AG09319 (cell line): ENCODE measurements around the gene DDIT3.
"Not testable (repeated sequence)": the region's sequence is repeated elsewhere in the genome, so short reads cannot be mapped to it uniquely, and the experiment has no call there.

Experiments
- DNase-seq: peaks from one replicate; pipeline ENCODE4 v3.0.0-alpha.2; 2010; ENCODE audit warnings: low read depth; ENCODE audit errors: extremely low read depth
- CTCF ChIP-seq: IDR thresholded peaks from 2 replicates; pipeline ENCODE4 v1.5.1; 2011; ENCODE audit warnings: low read depth, mild to moderate bottlenecking, inconsistent platforms, low read length, moderate library complexity

Gene DDIT3

DNA sequence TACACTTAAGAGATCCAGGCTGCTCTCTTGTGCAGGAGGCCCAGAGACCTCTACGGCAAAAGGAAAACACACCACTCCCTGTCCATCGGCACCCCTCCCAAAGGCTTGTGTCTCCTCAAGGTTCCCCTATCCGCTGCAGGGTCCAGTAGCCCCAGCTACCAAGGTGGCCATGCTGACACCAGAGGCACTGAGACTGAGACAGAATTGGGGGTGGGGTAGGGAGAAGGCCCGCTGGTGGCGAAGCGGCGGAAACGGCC, 590 bp downstream of the DDIT3 start:
- DNase-seq = no peak
- no peak for TF ChIP-seq CTCF

- DNase-seq = no peak
- no peak for TF ChIP-seq CTCF
Observed at GRCh38 chr12:57518920-57519795, 1.2 kb downstream of the DDIT3 start.

GRCh38 chr12:57518176-57518919, 2.0 kb downstream of the DDIT3 start:
- TF ChIP-seq CTCF = no peak
- DNase-seq = no peak

DNA sequence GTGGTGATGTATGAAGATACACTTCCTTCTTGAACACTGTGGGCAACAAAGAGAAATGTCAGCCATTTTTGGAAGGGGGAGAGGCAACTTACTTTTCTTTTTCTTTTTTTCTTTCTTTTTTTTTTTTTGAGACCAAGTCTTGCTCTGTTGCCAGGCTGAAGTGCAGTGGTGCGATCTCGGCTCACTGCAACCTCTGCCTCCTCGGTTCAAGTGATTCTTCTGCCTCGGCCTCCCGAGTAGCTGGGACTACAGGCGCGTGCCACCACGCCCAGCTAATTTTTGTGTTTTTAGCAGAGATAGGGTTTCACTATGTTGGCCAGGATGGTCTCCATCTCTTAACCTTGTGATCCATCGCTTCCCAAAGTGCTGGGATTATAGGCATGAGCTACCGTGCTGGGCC, 2.6 kb downstream of the DDIT3 start:
- DNase-seq = not testable (repeated sequence)

DNA sequence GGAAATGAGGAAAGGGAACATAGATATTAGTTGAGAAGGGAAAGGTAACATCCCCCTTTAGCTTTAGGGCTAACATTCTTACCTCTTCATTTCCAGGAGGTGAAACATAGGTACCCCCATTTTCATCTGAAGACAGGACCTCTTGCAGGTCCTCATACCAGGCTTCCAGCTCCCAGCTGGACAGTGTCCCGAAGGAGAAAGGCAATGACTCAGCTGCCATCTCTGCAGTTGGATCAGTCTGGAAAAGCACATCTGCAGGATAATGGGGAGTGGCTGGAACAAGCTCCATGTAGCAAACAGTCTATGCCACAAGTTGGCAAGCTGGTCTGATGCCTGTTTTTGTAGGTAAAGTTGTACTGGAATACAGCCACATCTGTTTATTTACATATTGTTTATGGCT, 3.1 kb downstream of the DDIT3 start:
- no peak for DNase-seq
- TF ChIP-seq CTCF = no peak

DNA sequence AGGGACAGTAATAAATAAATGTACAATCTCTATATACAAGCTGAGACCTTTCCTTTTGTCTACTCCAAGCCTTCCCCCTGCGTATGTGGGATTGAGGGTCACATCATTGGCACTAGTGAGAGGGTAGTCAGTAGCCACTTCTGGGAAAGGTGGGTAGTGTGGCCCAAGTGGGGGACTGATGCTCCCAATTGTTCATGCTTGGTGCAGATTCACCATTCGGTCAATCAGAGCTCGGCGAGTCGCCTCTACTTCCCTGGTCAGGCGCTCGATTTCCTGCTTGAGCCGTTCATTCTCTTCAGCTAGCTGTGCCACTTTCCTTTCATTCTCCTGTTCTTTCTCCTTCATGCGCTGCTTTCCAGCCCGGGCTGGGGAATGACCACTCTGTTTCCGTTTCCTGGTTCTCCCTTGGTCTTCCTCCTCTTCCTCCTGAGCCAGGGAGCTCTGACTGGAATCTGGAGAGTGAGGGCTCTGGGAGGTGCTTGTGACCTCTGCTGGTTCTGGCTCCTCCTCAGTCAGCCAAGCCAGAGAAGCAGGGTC, 3.6 kb downstream of the DDIT3 start:
- DNase-seq = no peak

DNA sequence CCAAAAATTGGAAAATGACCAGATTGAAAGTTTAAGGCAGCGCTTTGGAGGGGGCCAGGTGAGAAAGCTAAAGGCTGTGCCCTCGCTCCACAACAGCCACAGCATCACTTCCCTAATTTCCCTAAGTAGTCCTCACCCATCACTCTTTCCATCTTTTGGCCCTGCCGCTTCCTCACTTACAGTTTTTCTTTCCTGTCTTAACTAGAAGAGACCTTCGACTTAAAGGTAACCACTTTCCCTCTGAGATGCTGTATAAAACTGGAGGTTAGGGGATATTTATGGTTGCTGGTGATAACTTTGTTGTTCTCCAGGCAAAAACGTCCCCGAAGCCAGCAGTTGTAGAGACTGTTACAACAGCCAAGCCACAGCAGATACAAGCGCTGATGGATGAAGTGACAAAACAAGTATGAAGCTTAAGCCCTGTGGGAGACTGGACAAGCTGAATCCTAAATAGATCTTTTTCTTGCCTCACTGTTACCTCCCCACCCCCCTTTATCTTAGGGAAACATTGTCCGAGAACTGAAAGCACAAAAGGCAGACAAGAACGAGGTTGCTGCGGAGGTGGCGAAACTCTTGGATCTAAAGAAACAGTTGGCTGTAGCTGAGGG, 4.3 kb downstream of the DDIT3 start:
- no peak for DNase-seq
- TF ChIP-seq CTCF = no peak

More for the DNA sequence above, 3.6 kb downstream of the DDIT3 start:
- TF ChIP-seq CTCF = no peak
